GM12892 (cell line): ENCODE measurements around the gene MS4A7.

Source experiments
- POLR2AphosphoS5 ChIP-seq: IDR thresholded peaks from 2 replicates; pipeline ENCODE4 v1.6.1; 2011; ENCODE audit warnings: low read depth, low read length, control low read depth
- TAF1 ChIP-seq: IDR thresholded peaks from 2 replicates; pipeline ENCODE4 v1.6.1; 2011; ENCODE audit warnings: low read depth, mild to moderate bottlenecking, control low read depth, low read length, borderline replicate concordance

DNA sequence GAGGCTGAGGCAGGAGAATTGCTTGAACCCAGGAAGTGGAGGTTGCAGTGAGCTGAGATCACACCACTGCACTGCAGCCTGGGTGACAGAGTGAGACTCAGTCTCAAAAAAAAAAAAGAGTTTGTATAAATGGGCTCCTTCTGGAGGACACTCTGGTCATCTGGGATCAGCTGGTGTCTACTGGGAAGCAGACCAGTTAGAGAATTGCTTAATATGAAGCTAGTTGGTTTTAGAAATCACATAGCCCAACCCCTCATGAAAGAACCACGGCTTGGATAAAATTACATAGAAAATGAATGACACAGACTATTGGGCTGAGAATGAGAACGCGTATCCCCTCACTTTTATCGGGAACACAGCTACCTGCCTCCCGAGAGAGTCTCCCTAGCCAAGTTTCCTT lies 14.7 kb downstream of the MS4A7 start:
- TF ChIP-seq TAF1: no peak
- no peak for TF ChIP-seq POLR2AphosphoS5
